Vagina (tissue), 2 donors: ENCODE results near the gene UTP14A.

Experiments used
- POLR2A ChIP-seq, 2 donors: fragments of 450-650 bp; IDR thresholded peaks; one replicate each; pipeline ENCODE4 v1.6.1; 2017; ENCODE audit warnings: antibody characterized with exemption in 2 of 2, mild to moderate bottlenecking in 2 of 2, moderate library complexity in 2 of 2
- TF ChIP-seq, protein P1 (sequence below), 3 experiments: fragments of 450-650 bp in 2 of 3; fragments of 200-600 bp in 1 of 3; sonication (generic) in 1 of 3; IDR thresholded peaks; one replicate each; pipeline ENCODE4 v1.5.1; 2017 to 2019; ENCODE audit warnings: antibody characterized with exemption in 3 of 3, mild to moderate bottlenecking in 2 of 3, moderate library complexity in 2 of 3

DNA sequence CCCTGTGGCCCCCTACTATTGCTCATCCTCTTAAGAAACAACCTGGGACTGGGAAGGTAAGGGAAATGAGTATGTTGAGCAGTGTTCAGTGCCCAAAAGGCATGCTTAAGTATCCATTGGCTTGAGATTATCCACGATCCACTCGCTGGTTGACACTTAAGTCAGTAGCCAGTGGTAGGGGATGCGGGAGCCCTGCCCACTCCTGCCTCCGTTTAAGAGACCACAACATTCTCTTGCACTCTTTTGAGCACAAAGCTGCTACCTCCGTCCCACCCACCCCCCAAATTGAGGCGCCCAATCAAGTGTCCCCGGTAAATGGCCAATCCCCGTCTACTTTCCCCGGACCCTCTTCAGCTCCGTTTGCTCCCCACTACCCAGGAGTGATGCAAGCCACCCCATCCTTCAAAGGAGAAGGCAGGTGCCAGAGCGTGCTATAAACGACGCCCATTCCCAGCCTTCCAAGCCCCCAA, 25.0 kb downstream of the UTP14A start:
- TF ChIP-seq POLR2A (IDR thresholded peaks at IDR 0.05), result no peak
- TF ChIP-seq, protein P1, sequence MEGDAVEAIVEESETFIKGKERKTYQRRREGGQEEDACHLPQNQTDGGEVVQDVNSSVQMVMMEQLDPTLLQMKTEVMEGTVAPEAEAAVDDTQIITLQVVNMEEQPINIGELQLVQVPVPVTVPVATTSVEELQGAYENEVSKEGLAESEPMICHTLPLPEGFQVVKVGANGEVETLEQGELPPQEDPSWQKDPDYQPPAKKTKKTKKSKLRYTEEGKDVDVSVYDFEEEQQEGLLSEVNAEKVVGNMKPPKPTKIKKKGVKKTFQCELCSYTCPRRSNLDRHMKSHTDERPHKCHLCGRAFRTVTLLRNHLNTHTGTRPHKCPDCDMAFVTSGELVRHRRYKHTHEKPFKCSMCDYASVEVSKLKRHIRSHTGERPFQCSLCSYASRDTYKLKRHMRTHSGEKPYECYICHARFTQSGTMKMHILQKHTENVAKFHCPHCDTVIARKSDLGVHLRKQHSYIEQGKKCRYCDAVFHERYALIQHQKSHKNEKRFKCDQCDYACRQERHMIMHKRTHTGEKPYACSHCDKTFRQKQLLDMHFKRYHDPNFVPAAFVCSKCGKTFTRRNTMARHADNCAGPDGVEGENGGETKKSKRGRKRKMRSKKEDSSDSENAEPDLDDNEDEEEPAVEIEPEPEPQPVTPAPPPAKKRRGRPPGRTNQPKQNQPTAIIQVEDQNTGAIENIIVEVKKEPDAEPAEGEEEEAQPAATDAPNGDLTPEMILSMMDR (IDR thresholded peaks at IDR 0.05), result no peak
